Mesothelial cell of epicardium (in vitro differentiated cells): ENCODE results near the gene TRIM7. TPM values are rescaled to one million over a fixed set of nuclear protein-coding genes. Genes with fewer than 3 reads are reported as not detected.
"Not testable (repeated sequence)": the region's sequence is repeated elsewhere in the genome, so short reads cannot be mapped to it uniquely, and the experiment has no call there.

Experiments used
- DNase-seq, 2 experiments: peaks; one replicate each; pipeline ENCODE4 v3.0.0; 2021; ENCODE audit warnings: low spot score in 2 of 2; ENCODE audit not compliant: unreplicated experiment in 2 of 2
- H3K27ac Mint-ChIP-seq: 2 replicates; pipeline ENCODE4 v1.8.0; 2021; ENCODE audit warnings: mixed read lengths
- H3K27me3 Mint-ChIP-seq: 2 replicates; pipeline ENCODE4 v1.8.0; 2021; ENCODE audit warnings: low read depth, mixed read lengths
- H3K36me3 Mint-ChIP-seq: 2 replicates; pipeline ENCODE4 v1.8.0; 2021; ENCODE audit warnings: mixed read lengths
- H3K4me1 Mint-ChIP-seq: 2 replicates; pipeline ENCODE4 v1.8.0; 2021; ENCODE audit warnings: mixed read lengths
- H3K4me3 Mint-ChIP-seq: 2 replicates; pipeline ENCODE4 v1.8.0; 2021; ENCODE audit warnings: mild to moderate bottlenecking, moderate library complexity, mixed read lengths
- H3K9me3 Mint-ChIP-seq: 2 replicates; pipeline ENCODE4 v1.8.0; 2021; ENCODE audit warnings: mixed read lengths
- CTCF ChIP-seq: fragments of 200-600 bp; sonication (generic); IDR thresholded peaks from one replicate; pipeline ENCODE4 v1.5.0; 2021; ENCODE audit warnings: antibody characterized with exemption; ENCODE audit not compliant: unreplicated experiment
- microRNA-seq: library from miRNA; unstranded; fragments of <30 nt; microRNA quantifications from one replicate; pipeline ENCODE4 v1.2.0, GENCODE V29; 2021; ENCODE audit warnings: inconsistent platforms, mixed read lengths
- total RNA-seq: library from RNA; stranded (reverse); gene quantifications from 3 replicates; pipeline ENCODE4 v1.2.1, GENCODE V29; 2021

TRIM7 gene
- total RNA-seq, 1 donor from 2014 or later: 0.72 TPM

GRCh38 chr5:181149355-181149754 lies 55.6 kb downstream of the TRIM7 start:
- no peak overlapping the region for H3K4me3 Mint-ChIP-seq
- peaks cover 66% of the 10 kb centered on the region for H3K27me3 Mint-ChIP-seq
- peaks cover 14% of the 10 kb centered on the region for H3K9me3 Mint-ChIP-seq
- H3K27ac Mint-ChIP-seq: no peak overlapping the region
- no peaks in the 10 kb centered on the region for H3K36me3 Mint-ChIP-seq
- peaks cover 1% of the 10 kb centered on the region for H3K4me1 Mint-ChIP-seq
- TF ChIP-seq CTCF: no peak
- DNase-seq: no peak

GRCh38 chr5:181146927-181147636 lies 57.9 kb downstream of the TRIM7 start, which contains the start of gene OR2V2:
Gene OR2V2 (plus strand): TSS chr5:181147586. CDS start chr5:181154943, 7,357 bp downstream.
- H3K9me3 Mint-ChIP-seq: peaks cover 19% of the 10 kb centered on the region
- not testable (repeated sequence) for H3K4me1 Mint-ChIP-seq, DNase-seq, H3K36me3 Mint-ChIP-seq, H3K27ac Mint-ChIP-seq, H3K4me3 Mint-ChIP-seq
- peaks cover 66% of the 10 kb centered on the region for H3K27me3 Mint-ChIP-seq

GRCh38 chr5:181145133-181145532 lies 59.9 kb downstream of the TRIM7 start:
- Mint-ChIP-seq H3K9me3 (peaks cover 19% of the 10 kb centered on the region), H3K4me3 (no peak overlapping the region), H3K36me3 (no peaks in the 10 kb centered on the region), H3K27ac (no peak overlapping the region), H3K4me1 (no peaks in the 10 kb centered on the region), H3K27me3 (peaks cover 67% of the 10 kb centered on the region)
- no peak for DNase-seq
- TF ChIP-seq CTCF: no peak

Small RNAs within 50 kb of the gene (microRNA-seq; reads per million reads assigned to microRNA genes)
- gene MIR4638: not detected

Other genes starting within 250 kb of the TRIM7 start
- gene BTNL3, start 216.3 kb downstream of the TRIM7 start, total RNA-seq: not detected in 3 replicates
- 0.18 TPM in 1 of 3 replicates, not detected in the others for gene BTNL9, start 164.9 kb downstream of the TRIM7 start, total RNA-seq
- gene OR2V1, start 74.0 kb downstream of the TRIM7 start, total RNA-seq: not detected in 3 replicates
- gene OR2V2, start 57.6 kb downstream of the TRIM7 start, total RNA-seq: not detected in 3 replicates
- 27.9 to 28.1 TPM (median 27.9 TPM) in 3 replicates for gene TRIM41, start 18.1 kb upstream of the TRIM7 start, total RNA-seq
- gene RACK1, start 38.7 kb upstream of the TRIM7 start, total RNA-seq: 2,008 to 2,083 TPM (median 2,030 TPM) in 3 replicates
- 12.8 to 14.6 TPM (median 13.3 TPM) in 3 replicates for gene TRIM52, start 55.9 kb upstream of the TRIM7 start, total RNA-seq
- not detected in 3 replicates for gene OR4F3, start 162.1 kb upstream of the TRIM7 start, total RNA-seq